A549 (cell line): ENCODE results near the gene IFIT2. TPM values are rescaled to one million over a fixed set of nuclear protein-coding genes. Genes with fewer than 3 reads are reported as not detected.
"Not testable (repeated sequence)": the region's sequence is repeated elsewhere in the genome, so short reads cannot be mapped to it uniquely, and the experiment has no call there.

Source experiments
- ATAC-seq, 2 experiments: fragments of 200-7000 bp in 1 of 2; fragments of >200 bp in 1 of 2; cut with Nextera tagmentation in 1 of 2; cut with Tn5 transposase in 1 of 2; 3 replicates each; pipeline versions ENCODE4 v1.8.0 to v1.9.1; 2018 to 2020; ENCODE audit warnings: mild to moderate bottlenecking in 1 of 2, moderate library complexity in 1 of 2
- CTCF ChIA-PET: fragments of 300-600 bp; sonication (Branson Sonifier 250); formaldehyde crosslinking; extraction: SDS; loops from one replicate; lab custom pipeline; 2021; ENCODE audit warnings: antibody characterized with exemption, inconsistent platforms; lab: Yijun Ruan, JAX
- POLR2A ChIA-PET: fragments of 350-600 bp; formaldehyde crosslinking; extraction: SDS; loops from one replicate; lab custom pipeline; 2021; ENCODE audit warnings: antibody characterized with exemption, inconsistent platforms; lab: Yijun Ruan, JAX
- DNase-seq, 2 experiments: peaks; one replicate each; pipeline versions ENCODE4 v3.0.0 to v3.0.0-alpha.2; 2011 to 2016; ENCODE audit warnings: low read depth in 1 of 2, low spot score in 1 of 2
- FAIRE-seq: peaks from 2 replicates; lab custom pipeline; 2011; peaks lifted over from hg19 to GRCh38; lab: Jason Lieb, UNC
- H3K27ac ChIP-seq, 2 experiments: fragments of >200 bp; sonication (Bioruptor Twin); formaldehyde crosslinking; 3 replicates each; pipeline ENCODE4 v1.5.1; 2016 to 2017
- H3K4me1 ChIP-seq: fragments of >200 bp; sonication (Bioruptor Twin); formaldehyde crosslinking; 3 replicates; pipeline ENCODE4 v1.6.1; 2016
- H3K4me2 ChIP-seq: fragments of >200 bp; sonication (Bioruptor Twin); formaldehyde crosslinking; 3 replicates; pipeline ENCODE4 v1.6.1; 2016
- H3K4me3 ChIP-seq: fragments of >200 bp; sonication (Bioruptor Twin); formaldehyde crosslinking; 3 replicates; pipeline ENCODE4 v1.5.1; 2016
- H3K9me3 ChIP-seq: fragments of >200 bp; sonication (Bioruptor Twin); formaldehyde crosslinking; 3 replicates; pipeline ENCODE4 v1.6.1; 2016
- CHD2 ChIP-seq: fragments of 150-350 bp; IDR thresholded peaks from 2 replicates; pipeline ENCODE4 v1.6.1; 2014; ENCODE audit warnings: low read length; ENCODE audit not compliant: partially characterized antibody
- EHMT2 ChIP-seq: fragments of 200-600 bp; sonication (generic); IDR thresholded peaks from 2 replicates; pipeline ENCODE4 v1.6.1; 2016; ENCODE audit warnings: antibody characterized with exemption, low read depth, mild to moderate bottlenecking, moderate library complexity
- FOSB ChIP-seq: fragments of 250-450 bp; sonication (Bioruptor Pico); IDR thresholded peaks from 2 replicates; pipeline ENCODE4 v1.5.0; 2020; ENCODE audit warnings: mild to moderate bottlenecking, moderate library complexity
- FOXS1 ChIP-seq: fragments of 250-450 bp; sonication (Bioruptor Pico); IDR thresholded peaks from 2 replicates; pipeline ENCODE4 v1.5.0; 2020; ENCODE audit warnings: mild to moderate bottlenecking, moderate library complexity
- GATA3 ChIP-seq: IDR thresholded peaks from 2 replicates; pipeline ENCODE4 v1.6.1; 2012; ENCODE audit warnings: borderline replicate concordance
- HOXB13 ChIP-seq: fragments of 250-450 bp; sonication (Bioruptor Pico); IDR thresholded peaks from 2 replicates; pipeline ENCODE4 v1.5.0; 2020; ENCODE audit warnings: low read depth, mild to moderate bottlenecking, moderate library complexity
- HOXB5 ChIP-seq: fragments of 250-450 bp; sonication (Bioruptor Pico); IDR thresholded peaks from 2 replicates; pipeline ENCODE4 v1.5.0; 2020; ENCODE audit warnings: mild to moderate bottlenecking, moderate library complexity
- JUN ChIP-seq, 2 experiments: fragments of >200 bp; sonication (Bioruptor Twin); formaldehyde crosslinking; IDR thresholded peaks; 2 replicates in 1 of 2; 3 replicates in 1 of 2; pipeline ENCODE4 v1.6.1; 2016 to 2017
- KDM1A ChIP-seq: fragments of 200-600 bp; sonication (generic); IDR thresholded peaks from 2 replicates; pipeline ENCODE4 v1.6.1; 2016; ENCODE audit warnings: low read depth, mild to moderate bottlenecking
- KDM5A ChIP-seq: fragments of 200-600 bp; sonication (generic); IDR thresholded peaks from 2 replicates; pipeline ENCODE4 v1.6.1; 2016; ENCODE audit warnings: antibody characterized with exemption, mild to moderate bottlenecking
- MAZ ChIP-seq: fragments of 150-350 bp; IDR thresholded peaks from 2 replicates; pipeline ENCODE4 v1.6.1; 2014; ENCODE audit warnings: antibody characterized with exemption, low read depth, low read length, borderline replicate concordance
- MYC ChIP-seq: IDR thresholded peaks from 2 replicates; pipeline ENCODE4 v1.6.1; 2012; ENCODE audit warnings: mild to moderate bottlenecking, inconsistent platforms, low read length, improper control_type of control experiment, borderline replicate concordance
- POLR2A ChIP-seq: IDR thresholded peaks from 2 replicates; pipeline ENCODE4 v1.6.1; 2012; ENCODE audit warnings: mild to moderate bottlenecking, low read length
- RARB ChIP-seq: fragments of 250-450 bp; sonication (Bioruptor Pico); IDR thresholded peaks from 2 replicates; pipeline ENCODE4 v1.8.0; 2021; ENCODE audit warnings: mild to moderate bottlenecking, moderate library complexity
- ZNF302 ChIP-seq: fragments of 250-450 bp; sonication (Bioruptor Pico); IDR thresholded peaks from 2 replicates; pipeline ENCODE4 v1.9.0; 2021; ENCODE audit warnings: inconsistent platforms, mild to moderate bottlenecking, moderate library complexity
- ZSCAN20 ChIP-seq: fragments of 250-450 bp; sonication (Bioruptor Pico); IDR thresholded peaks from 2 replicates; pipeline ENCODE4 v1.8.0; 2022; ENCODE audit warnings: mild to moderate bottlenecking, moderate library complexity
- WGBS: methylation state at CpG from one replicate; pipeline ENCODE4 v1.1.6; 2017; ENCODE audit errors: missing lambda C conversion rate; 5-methylcytosine and 5-hydroxymethylcytosine counted together
- polyA plus RNA-seq, 4 experiments: library from polyadenylated mRNA; depleted of rRNA in 3 of 4; stranded (reverse); fragments of >200 nt; fragmentation: RNase III in 1 of 4; extraction: RNeasy Plus Mini Kit Qiagen cat#74134 plus additional on column Dnase treatment in 1 of 4; gene quantifications; 2 replicates in 3 of 4; 3 replicates in 1 of 4; pipeline ENCODE4 v1.2.3, GENCODE V29; 2011 to 2017
- TF ChIP-seq, protein P1 (sequence below): IDR thresholded peaks from 2 replicates; pipeline ENCODE4 v1.6.1; 2012
- TF ChIP-seq, protein P2 (sequence below): fragments of 150-350 bp; IDR thresholded peaks from 2 replicates; pipeline ENCODE4 v1.6.1; 2014; ENCODE audit warnings: low read depth, mild to moderate bottlenecking, low read length
- TF ChIP-seq, protein P3 (sequence below): fragments of >200 bp; sonication (Bioruptor Twin); formaldehyde crosslinking; IDR thresholded peaks from 3 replicates; pipeline ENCODE4 v1.6.1; 2016

Gene IFIT2
- polyA plus RNA-seq, 2 of the 4 experiments (the other 2 are of a cell fraction): 0.75 to 1.1 TPM

DNA sequence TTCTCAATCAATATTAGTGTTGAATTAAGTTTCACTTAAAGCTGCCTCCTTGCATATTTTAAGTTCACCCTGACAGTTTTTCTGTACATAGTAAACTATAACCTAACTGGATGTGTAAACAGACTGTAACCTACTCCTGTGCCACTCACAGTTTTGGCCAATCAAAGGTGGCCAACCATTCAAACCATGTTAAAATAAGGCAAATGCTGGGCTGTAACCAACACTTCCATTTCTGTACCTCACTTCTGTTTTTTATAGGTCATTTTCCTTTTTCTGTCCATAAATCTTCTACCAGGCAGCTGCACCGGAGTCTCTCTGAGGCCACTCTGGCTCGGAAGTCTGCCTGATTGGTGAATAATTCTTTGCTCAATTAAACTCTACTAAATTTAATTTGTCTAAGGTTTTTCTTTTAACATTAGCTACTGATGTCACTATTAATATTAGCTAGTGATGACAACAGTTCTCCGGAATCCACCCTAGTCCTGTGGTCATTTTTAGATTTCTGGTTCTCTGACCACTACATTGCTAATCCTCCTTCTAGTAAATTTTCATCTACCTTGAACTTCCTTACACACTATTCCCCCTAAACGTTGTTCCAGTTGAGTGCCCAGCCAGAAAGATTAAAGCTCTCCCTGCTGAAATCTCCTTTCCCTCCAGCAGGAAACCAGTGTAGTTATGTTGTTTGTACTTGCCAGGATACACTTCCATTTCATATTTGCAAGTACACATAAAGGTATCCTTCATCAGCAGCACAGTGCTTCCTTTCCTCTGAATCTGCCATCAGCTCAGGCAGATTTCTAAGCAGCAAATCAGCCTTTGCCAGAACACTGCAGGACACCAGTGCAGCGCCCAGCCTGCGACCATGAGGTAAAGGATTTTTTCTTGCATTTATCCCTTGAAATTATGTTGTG is 18.6 kb upstream of the IFIT2 start:
- Histone ChIP-seq H3K9me3 (no peaks in the 10 kb centered on the region), H3K27ac (peak overlapping the region; percentile 79 to 80), H3K4me3 (no peak overlapping the region), H3K4me1 (peaks cover 60% of the 10 kb centered on the region), H3K4me2 (peak overlapping the region; percentile 68)
- 68% methylated on average over 6 of the region's 6 CpGs for WGBS
- POLR2A ChIA-PET: no interaction called here
- no peak for DNase-seq
- no peak for FAIRE-seq
- ATAC-seq: peak; percentile 62 to 66
- CTCF ChIA-PET: interaction anchor here (2.0 kb wide), 1 partner anchor 86 kb away, joined by 12 read pairs; no protein-coding TSS in a partner anchor
- TF ChIP-seq, protein P1, sequence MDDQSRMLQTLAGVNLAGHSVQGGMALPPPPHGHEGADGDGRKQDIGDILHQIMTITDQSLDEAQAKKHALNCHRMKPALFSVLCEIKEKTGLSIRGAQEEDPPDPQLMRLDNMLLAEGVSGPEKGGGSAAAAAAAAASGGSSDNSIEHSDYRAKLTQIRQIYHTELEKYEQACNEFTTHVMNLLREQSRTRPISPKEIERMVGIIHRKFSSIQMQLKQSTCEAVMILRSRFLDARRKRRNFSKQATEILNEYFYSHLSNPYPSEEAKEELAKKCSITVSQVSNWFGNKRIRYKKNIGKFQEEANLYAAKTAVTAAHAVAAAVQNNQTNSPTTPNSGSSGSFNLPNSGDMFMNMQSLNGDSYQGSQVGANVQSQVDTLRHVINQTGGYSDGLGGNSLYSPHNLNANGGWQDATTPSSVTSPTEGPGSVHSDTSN: no peak

DNA sequence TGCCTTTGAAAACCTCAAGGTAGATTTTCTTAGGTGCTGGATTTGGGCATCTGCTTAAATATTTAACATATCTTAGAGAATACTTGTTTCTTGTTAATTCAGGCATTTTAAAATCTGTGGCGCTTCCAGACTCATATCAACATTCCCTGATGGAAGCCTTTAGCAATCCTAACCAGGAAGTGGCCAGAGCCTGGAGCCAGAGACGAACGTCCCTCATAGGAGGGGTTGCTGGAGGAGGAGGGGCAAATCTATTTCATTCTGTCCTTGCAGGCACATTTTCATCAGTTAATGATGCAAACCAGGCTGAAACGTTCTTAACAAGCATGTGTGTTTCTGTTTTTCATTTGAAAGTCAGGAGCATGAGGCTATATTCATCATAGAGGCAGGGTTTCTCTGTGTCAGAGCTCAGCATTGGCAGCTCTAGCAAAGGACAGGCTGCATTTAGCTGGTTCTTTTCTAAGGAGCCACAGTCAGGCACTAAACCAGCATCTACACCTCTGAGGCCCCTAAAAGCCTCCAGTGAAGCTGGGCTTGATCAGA is 17.8 kb upstream of the IFIT2 start:
- peak; percentile 88 to 91 for ATAC-seq
- peaks cover 53% of the 10 kb centered on the region for H3K4me1 ChIP-seq
- DNase-seq: peak; percentile 50 to 64
- H3K27ac ChIP-seq: peak overlapping the region; percentile 79 to 80
- CTCF ChIA-PET: interaction anchor here (2.0 kb wide), 1 partner anchor 85 kb away, joined by 12 read pairs; no protein-coding TSS in a partner anchor
- H3K9me3 ChIP-seq: no peaks in the 10 kb centered on the region
- 18% methylated on average over 4 of the region's 4 CpGs for WGBS
- no peak for FAIRE-seq
- H3K4me2 ChIP-seq: peak overlapping the region; percentile 68
- no peak for TF ChIP-seq RARB (CRISPR knock-in tag)
- TF ChIP-seq MYC: no peak
- no peak for TF ChIP-seq ZSCAN20 (CRISPR knock-in tag)
- no peak for TF ChIP-seq HOXB5 (CRISPR knock-in tag)
- no peak for TF ChIP-seq FOSB
- no peak for TF ChIP-seq POLR2A
- TF ChIP-seq FOXS1 (CRISPR knock-in tag): no peak
- no peak for TF ChIP-seq CHD2
- no peak for TF ChIP-seq MAZ
- TF ChIP-seq KDM1A: no peak
- POLR2A ChIA-PET: no interaction called here
- no peak overlapping the region for H3K4me3 ChIP-seq

DNA sequence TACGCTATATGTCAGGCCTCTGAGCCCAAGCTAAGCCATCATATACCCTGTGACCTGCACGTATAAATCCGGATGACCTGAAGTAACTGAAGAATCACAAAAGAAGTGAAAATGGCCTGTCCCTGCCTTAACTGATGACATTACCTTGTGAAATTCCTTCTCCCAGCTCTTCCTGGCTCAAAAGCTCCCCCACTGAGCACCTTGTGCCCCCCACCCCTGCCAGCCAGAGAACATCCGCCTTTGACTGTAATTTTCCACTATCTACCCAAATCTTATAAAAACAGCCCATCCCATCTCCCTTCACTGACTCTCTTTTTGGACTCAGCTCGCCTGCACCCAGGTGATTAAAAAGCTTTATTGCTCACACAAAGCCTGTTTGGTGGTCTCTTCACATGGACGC is 17.1 kb upstream of the IFIT2 start:
- ATAC-seq, DNase-seq, POLR2A ChIA-PET, H3K9me3 ChIP-seq, H3K4me3 ChIP-seq, FAIRE-seq: not testable (repeated sequence)
- peak overlapping the region; percentile 79 to 80 for H3K27ac ChIP-seq
- H3K4me2 ChIP-seq: peak overlapping the region; percentile 68
- WGBS: 93% methylated on average over 6 of the region's 6 CpGs
- H3K4me1 ChIP-seq: peaks cover 46% of the 10 kb centered on the region
- CTCF ChIA-PET: interaction anchor here (2.0 kb wide), 1 partner anchor 84 kb away, joined by 12 read pairs; no protein-coding TSS in a partner anchor

DNA sequence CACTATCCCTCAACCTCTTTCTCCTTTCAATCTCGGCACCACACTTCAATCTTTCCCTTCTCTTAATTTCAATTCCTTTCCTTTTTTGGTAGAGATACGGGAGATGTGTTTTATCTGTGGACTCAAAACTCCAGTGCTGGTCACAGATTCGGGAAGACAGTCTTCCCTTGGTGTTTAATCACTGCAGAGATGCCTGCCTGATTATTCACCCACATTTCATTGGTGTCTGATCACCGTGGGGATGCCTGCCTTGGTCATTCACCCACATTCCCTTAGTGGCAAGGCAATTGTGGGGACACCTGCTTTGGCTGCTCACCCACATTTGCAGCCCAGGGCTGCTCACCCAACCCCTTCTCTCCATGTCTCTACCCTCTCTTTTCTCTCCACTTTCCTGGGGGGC is 16.5 kb upstream of the IFIT2 start:
- peak overlapping the region; percentile 49 to 80; a peak in 4 of 6 replicates for H3K27ac ChIP-seq
- H3K9me3 ChIP-seq, ATAC-seq, POLR2A ChIA-PET, CTCF ChIA-PET, H3K4me3 ChIP-seq, FAIRE-seq, DNase-seq: not testable (repeated sequence)
- H3K4me2 ChIP-seq: peak overlapping the region; percentile 68
- peaks cover 43% of the 10 kb centered on the region for H3K4me1 ChIP-seq
- 37% methylated on average over 4 of the region's 4 CpGs for WGBS

DNA sequence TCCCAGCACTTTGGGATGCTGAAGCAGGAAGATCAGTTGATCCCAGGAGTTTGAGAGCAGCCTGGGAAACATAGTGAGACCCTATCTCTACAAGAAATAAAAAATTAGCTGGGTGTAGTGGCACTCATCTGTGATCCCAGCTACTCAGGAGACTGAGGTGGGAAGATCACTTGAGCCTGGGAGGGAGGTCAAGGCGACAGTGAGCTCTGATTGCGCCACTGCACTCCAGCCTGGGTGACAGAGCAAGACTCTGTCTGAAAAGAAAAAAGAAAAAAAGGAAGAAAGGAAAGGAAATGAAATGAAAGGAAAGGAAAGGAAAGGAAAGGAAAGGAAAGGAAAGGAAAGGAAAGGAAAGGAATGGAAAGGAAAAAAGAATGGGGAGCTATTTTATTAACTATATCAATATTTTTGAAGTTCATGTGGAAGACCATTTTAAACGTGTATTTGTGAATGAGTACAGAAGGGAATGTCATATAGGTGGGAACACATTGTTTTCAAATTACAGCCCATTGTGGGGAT is 7.1 kb upstream of the IFIT2 start:
- ChIA-PET CTCF (interaction anchor here (0.7 kb wide), 1 partner anchor 47 kb away, joined by 5 read pairs; no protein-coding TSS in a partner anchor), POLR2A (interaction anchor here (0.7 kb wide), 1 partner anchor 301 kb away, joined by 3 read pairs; no protein-coding TSS in a partner anchor)
- ATAC-seq (no peak), DNase-seq (no peak), FAIRE-seq (no peak)
- Histone ChIP-seq H3K4me3 (no peak overlapping the region), H3K4me1 (0 out of 3 replicates have a peak, but pooled peaks cover 6% of the 10 kb centered on the region), H3K27ac (no peak overlapping the region), H3K9me3 (peaks cover 3% of the 10 kb centered on the region; the same call in 1 of the 3 replicates), H3K4me2 (no peak overlapping the region)
- 62% methylated on average over 3 of the region's 3 CpGs for WGBS
- TF ChIP-seq JUN (IDR thresholded peaks at IDR 0.05) (no peak), MAZ (no peak), EHMT2 (no peak), GATA3 (no peak), KDM5A (no peak), HOXB13 (no peak), ZNF302 (CRISPR knock-in tag) (no peak)
- TF ChIP-seq, protein P1: no peak
- TF ChIP-seq, protein P2, sequence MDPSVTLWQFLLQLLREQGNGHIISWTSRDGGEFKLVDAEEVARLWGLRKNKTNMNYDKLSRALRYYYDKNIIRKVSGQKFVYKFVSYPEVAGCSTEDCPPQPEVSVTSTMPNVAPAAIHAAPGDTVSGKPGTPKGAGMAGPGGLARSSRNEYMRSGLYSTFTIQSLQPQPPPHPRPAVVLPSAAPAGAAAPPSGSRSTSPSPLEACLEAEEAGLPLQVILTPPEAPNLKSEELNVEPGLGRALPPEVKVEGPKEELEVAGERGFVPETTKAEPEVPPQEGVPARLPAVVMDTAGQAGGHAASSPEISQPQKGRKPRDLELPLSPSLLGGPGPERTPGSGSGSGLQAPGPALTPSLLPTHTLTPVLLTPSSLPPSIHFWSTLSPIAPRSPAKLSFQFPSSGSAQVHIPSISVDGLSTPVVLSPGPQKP: no peak
- TF ChIP-seq, protein P3, sequence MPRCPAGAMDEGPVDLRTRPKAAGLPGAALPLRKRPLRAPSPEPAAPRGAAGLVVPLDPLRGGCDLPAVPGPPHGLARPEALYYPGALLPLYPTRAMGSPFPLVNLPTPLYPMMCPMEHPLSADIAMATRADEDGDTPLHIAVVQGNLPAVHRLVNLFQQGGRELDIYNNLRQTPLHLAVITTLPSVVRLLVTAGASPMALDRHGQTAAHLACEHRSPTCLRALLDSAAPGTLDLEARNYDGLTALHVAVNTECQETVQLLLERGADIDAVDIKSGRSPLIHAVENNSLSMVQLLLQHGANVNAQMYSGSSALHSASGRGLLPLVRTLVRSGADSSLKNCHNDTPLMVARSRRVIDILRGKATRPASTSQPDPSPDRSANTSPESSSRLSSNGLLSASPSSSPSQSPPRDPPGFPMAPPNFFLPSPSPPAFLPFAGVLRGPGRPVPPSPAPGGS: no peak
